GM21723 (cell line): ENCODE measurements around the gene ZNF385C.

Experiments used
- ATAC-seq: cut with Tn5 transposase; IDR thresholded peaks from one replicate; pipeline ENCODE4 v1.9.1; 2021; ENCODE audit warnings: mild to moderate bottlenecking, moderate library complexity; ENCODE audit not compliant: unreplicated experiment

ZNF385C gene

GRCh38 chr17:42110301-42111264, 12.3 kb upstream of the ZNF385C start:
- no peak for ATAC-seq

GRCh38 chr17:42109086-42109485, 10.8 kb upstream of the ZNF385C start:
- ATAC-seq, result no peak

GRCh38 chr17:42107597-42108576, 9.6 kb upstream of the ZNF385C start:
- peak; percentile 65 for ATAC-seq

- no peak for ATAC-seq
These were observed 8.9 kb upstream of the ZNF385C start for GRCh38 chr17:42107124-42107523.

GRCh38 chr17:42106009-42106408, 7.7 kb upstream of the ZNF385C start:
- ATAC-seq, result no peak

- ATAC-seq, result no peak
These were observed 6.0 kb upstream of the ZNF385C start for GRCh38 chr17:42104264-42104663.

GRCh38 chr17:42103221-42103954, 5.1 kb upstream of the ZNF385C start:
- ATAC-seq, result no peak

GRCh38 chr17:42101513-42102292, 3.4 kb upstream of the ZNF385C start:
- ATAC-seq, result no peak

- ATAC-seq, result no peak
These were observed 592 bp upstream of the ZNF385C start for GRCh38 chr17:42098730-42099399.

GRCh38 chr17:42096360-42097111, 1.7 kb downstream of the ZNF385C start:
- ATAC-seq, result no peak

- ATAC-seq, result no peak
These were observed 3.8 kb downstream of the ZNF385C start for GRCh38 chr17:42094375-42095069.

GRCh38 chr17:42092939-42093338, 5.3 kb downstream of the ZNF385C start:
- no peak for ATAC-seq

- no peak for ATAC-seq
These were observed 7.1 kb downstream of the ZNF385C start for GRCh38 chr17:42090964-42091790.

GRCh38 chr17:42088736-42089135, 9.5 kb downstream of the ZNF385C start:
- no peak for ATAC-seq

- ATAC-seq, result no peak
These were observed 10.3 kb downstream of the ZNF385C start for GRCh38 chr17:42087736-42088705.

GRCh38 chr17:42087042-42087701, 11.1 kb downstream of the ZNF385C start:
- no peak for ATAC-seq
